Fibroblast of lung (primary cell): ENCODE data around the gene RAP1A.

Source experiments
- CTCF ChIP-seq, 2 donors: IDR thresholded peaks in 1 of 2; conservative IDR thresholded peaks in 1 of 2; 1 replicate in 1 of 2; 2 replicates in 1 of 2; pipeline ENCODE4 v1.5.1; 2011 to 2012; ENCODE audit warnings: low read length in 2 of 2, control low read depth in 1 of 2, inconsistent platforms in 1 of 2, low read depth in 1 of 2, mild to moderate bottlenecking in 1 of 2
- EZH2 ChIP-seq: IDR thresholded peaks from 2 replicates; pipeline ENCODE4 v1.5.1; 2012; ENCODE audit warnings: low read length, control low read depth, mild to moderate bottlenecking; ENCODE audit errors: missing control alignments

- TF ChIP-seq CTCF (conservative IDR thresholded peaks at IDR 0.05 in 1 of 2, IDR thresholded peaks at IDR 0.05 in 1 of 2; ENCODE audit: low read depth in 1 of 2, low read length in 2 of 2), result no peak
- no peak for TF ChIP-seq EZH2
Observed at GRCh38 chr1:111569913-111570312, 49.7 kb upstream of the RAP1A start.
